ENCODE measurements around the gene ARL14EPL. TPM values are rescaled to one million over a fixed set of nuclear protein-coding genes. Genes with fewer than 3 reads are reported as not detected.

Gene ARL14EPL
- total RNA-seq, 1 experiment from 2014 or later: 0.37 TPM

DNA sequence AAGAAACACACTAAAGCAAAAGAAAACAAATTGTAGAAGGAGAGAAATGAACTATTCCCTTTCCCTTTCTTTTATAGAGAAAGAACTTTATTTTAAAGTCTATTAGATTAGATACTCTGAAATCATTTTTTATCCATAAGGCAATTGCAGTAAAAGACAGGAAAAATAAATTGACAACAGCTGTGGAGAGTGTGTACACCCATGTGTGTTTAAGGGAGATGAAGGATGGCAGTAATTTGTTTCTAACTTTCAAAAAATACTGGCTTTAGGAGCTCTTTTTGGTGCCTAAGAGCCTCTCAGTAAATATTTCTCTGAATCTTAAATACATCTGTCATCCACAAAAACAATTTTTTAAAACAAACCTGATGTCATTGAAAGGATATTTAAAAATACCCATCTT lies 18.3 kb upstream of the ARL14EPL start:
- Histone ChIP-seq H3K9me3 (ENCODE audit: insufficient read depth, low read depth) (no peaks in the 10 kb centered on the region), H3K36me3 (ENCODE audit: low read depth) (no peaks in the 10 kb centered on the region), H3K79me2 (ENCODE audit: low read depth) (no peaks in the 10 kb centered on the region), H3K9me2 (ENCODE audit: insufficient read depth) (no peaks in the 10 kb centered on the region), H3K4me2 (no peak overlapping the region), H3K27me3 (ENCODE audit: insufficient read depth, low read depth) (no peaks in the 10 kb centered on the region), H4K20me1 (ENCODE audit: insufficient read depth) (no peaks in the 10 kb centered on the region), H2AFZ (no peak overlapping the region), H3K27ac (no peak overlapping the region), H3K4me3 (no peak overlapping the region), H3K4me1 (replicated peaks; ENCODE audit: insufficient read depth) (no peaks in the 10 kb centered on the region), H3F3A (ENCODE audit: insufficient read depth, low read depth) (no peaks in the 10 kb centered on the region)
- BruUV-seq (replicated peaks): no TSS peak
- intact Hi-C loops (cut with micrococcal nuclease; ENCODE audit: unreplicated experiment): no loop called here
- no peak for DNase-seq
- ChIA-PET POLR2A (ENCODE audit: unreplicated experiment) (no interaction called here), CTCF (no interaction called here)
- TF ChIP-seq, protein P1, sequence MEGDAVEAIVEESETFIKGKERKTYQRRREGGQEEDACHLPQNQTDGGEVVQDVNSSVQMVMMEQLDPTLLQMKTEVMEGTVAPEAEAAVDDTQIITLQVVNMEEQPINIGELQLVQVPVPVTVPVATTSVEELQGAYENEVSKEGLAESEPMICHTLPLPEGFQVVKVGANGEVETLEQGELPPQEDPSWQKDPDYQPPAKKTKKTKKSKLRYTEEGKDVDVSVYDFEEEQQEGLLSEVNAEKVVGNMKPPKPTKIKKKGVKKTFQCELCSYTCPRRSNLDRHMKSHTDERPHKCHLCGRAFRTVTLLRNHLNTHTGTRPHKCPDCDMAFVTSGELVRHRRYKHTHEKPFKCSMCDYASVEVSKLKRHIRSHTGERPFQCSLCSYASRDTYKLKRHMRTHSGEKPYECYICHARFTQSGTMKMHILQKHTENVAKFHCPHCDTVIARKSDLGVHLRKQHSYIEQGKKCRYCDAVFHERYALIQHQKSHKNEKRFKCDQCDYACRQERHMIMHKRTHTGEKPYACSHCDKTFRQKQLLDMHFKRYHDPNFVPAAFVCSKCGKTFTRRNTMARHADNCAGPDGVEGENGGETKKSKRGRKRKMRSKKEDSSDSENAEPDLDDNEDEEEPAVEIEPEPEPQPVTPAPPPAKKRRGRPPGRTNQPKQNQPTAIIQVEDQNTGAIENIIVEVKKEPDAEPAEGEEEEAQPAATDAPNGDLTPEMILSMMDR (conservative IDR thresholded peaks at IDR 0.05): no peak
- TF ChIP-seq EZH2 (IDR thresholded peaks at IDR 0.05; ENCODE audit: low read depth): no peak

DNA sequence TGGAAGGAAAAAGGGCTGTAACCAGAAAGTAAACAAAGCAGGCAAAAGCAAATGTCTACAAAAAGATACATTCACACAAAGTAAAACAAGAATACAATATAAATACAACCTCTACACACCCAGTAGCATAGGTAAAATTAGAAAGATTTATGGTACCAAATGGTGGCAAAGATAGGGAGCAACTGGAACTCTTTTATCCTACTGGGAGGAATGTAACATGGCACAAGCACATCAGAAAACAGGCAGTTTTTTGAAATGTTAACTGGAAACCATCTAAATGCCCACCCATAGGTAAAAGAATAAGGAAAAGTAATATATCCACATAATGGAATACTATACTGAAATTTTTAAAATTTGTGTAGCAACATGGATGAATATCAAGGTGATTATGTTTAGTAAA lies 8.7 kb upstream of the ARL14EPL start:
- no TSS peak for BruUV-seq (replicated peaks)
- no peak for DNase-seq
- Histone ChIP-seq H3K27ac (no peak overlapping the region), H3F3A (ENCODE audit: insufficient read depth, low read depth) (no peaks in the 10 kb centered on the region), H3K4me2 (no peak overlapping the region), H3K9me3 (ENCODE audit: insufficient read depth, low read depth) (no peaks in the 10 kb centered on the region), H3K27me3 (ENCODE audit: insufficient read depth, low read depth) (no peaks in the 10 kb centered on the region), H3K9me2 (ENCODE audit: insufficient read depth) (no peaks in the 10 kb centered on the region), H3K36me3 (ENCODE audit: low read depth) (no peaks in the 10 kb centered on the region), H3K4me1 (replicated peaks; ENCODE audit: insufficient read depth) (no peaks in the 10 kb centered on the region), H3K79me2 (ENCODE audit: low read depth) (no peaks in the 10 kb centered on the region), H3K4me3 (no peak overlapping the region), H2AFZ (no peak overlapping the region), H4K20me1 (ENCODE audit: insufficient read depth) (no peaks in the 10 kb centered on the region)
- POLR2A ChIA-PET (ENCODE audit: unreplicated experiment): no interaction called here
- CTCF ChIA-PET: no interaction called here
- intact Hi-C loops (cut with micrococcal nuclease; ENCODE audit: unreplicated experiment): no loop called here
- TF ChIP-seq, protein P1 (conservative IDR thresholded peaks at IDR 0.05): no peak
- no peak for TF ChIP-seq EZH2 (IDR thresholded peaks at IDR 0.05; ENCODE audit: low read depth)

DNA sequence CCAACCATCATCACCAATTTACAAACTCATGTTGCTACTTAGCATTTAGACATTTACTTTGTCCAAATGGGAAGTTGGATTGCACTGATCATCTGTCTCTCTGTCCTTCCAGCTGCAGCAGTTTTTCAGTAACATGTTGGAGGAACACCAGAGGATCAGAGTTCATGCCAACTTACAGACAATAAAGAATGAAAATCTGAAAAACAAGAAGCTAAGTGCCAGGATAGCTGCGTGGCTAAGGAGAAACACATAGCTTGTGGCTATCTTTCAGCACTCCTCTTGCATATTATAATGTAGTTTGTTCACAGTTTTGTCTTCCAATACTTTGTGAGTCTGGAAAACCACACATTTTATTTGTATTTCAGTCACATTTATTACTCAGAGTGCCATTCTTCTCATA lies 6.4 kb upstream of the ARL14EPL start:
- no peak overlapping the region for H3K27ac ChIP-seq
- no peaks in the 10 kb centered on the region for H3K27me3 ChIP-seq (ENCODE audit: insufficient read depth, low read depth)
- no peak for DNase-seq
- H3K9me2 ChIP-seq (ENCODE audit: insufficient read depth): no peaks in the 10 kb centered on the region
- H3K36me3 ChIP-seq (ENCODE audit: low read depth): no peaks in the 10 kb centered on the region
- POLR2A ChIA-PET (ENCODE audit: unreplicated experiment): no interaction called here
- CTCF ChIA-PET: no interaction called here
- H3K4me1 ChIP-seq (replicated peaks; ENCODE audit: insufficient read depth): peaks cover 2% of the 10 kb centered on the region; the same call in 1 of the 2 replicates
- intact Hi-C loops (cut with micrococcal nuclease; ENCODE audit: unreplicated experiment): no loop called here
- no peaks in the 10 kb centered on the region for H3F3A ChIP-seq (ENCODE audit: insufficient read depth, low read depth)
- BruUV-seq (replicated peaks): no TSS peak
- no peak for TF ChIP-seq EZH2 (IDR thresholded peaks at IDR 0.05; ENCODE audit: low read depth)
- TF ChIP-seq, protein P1 (conservative IDR thresholded peaks at IDR 0.05): no peak
- H4K20me1 ChIP-seq (ENCODE audit: insufficient read depth): no peaks in the 10 kb centered on the region
- H3K4me3 ChIP-seq: no peak overlapping the region
- no peaks in the 10 kb centered on the region for H3K79me2 ChIP-seq (ENCODE audit: low read depth)
- H3K9me3 ChIP-seq (ENCODE audit: insufficient read depth, low read depth): no peaks in the 10 kb centered on the region
- H3K4me2 ChIP-seq: no peak overlapping the region
- H2AFZ ChIP-seq: no peak overlapping the region
